PC-9 (cell line): ENCODE results near the gene TREX2. TPM values are rescaled to one million over a fixed set of nuclear protein-coding genes. Genes with fewer than 3 reads are reported as not detected.

Experiments used
- BruUV-seq: library from RNA; stranded (reverse); fragments of 400-500 nt; replicated peaks from 2 replicates; lab custom pipeline; 2021; lab: Mats Ljungman, UMichigan
- CTCF ChIA-PET: fragments of 300-600 bp; sonication (Branson Sonifier 250); formaldehyde crosslinking; loops from one replicate; lab custom pipeline; 2022; ENCODE audit warnings: antibody characterized with exemption; lab: Charles Lee
- POLR2A ChIA-PET: fragments of 300-600 bp; sonication (Branson Sonifier 250); formaldehyde crosslinking; loops from one replicate; lab custom pipeline; 2022; ENCODE audit warnings: antibody characterized with exemption; ENCODE audit not compliant: unreplicated experiment; lab: Charles Lee
- DNase-seq, 2 experiments: peaks; one replicate each; pipeline versions ENCODE4 v3.0.0 to v3.0.0-alpha.2; 2015 to 2022; ENCODE audit warnings: mixed read lengths in 1 of 2
- H2AFZ ChIP-seq: fragments of 200-600 bp; sonication (generic); 2 replicates; pipeline ENCODE4 v1.8.1; 2017; ENCODE audit warnings: antibody characterized with exemption
- H3F3A ChIP-seq: fragments of 200-600 bp; sonication (generic); 2 replicates; pipeline ENCODE4 v1.8.1; 2017; ENCODE audit warnings: antibody characterized with exemption, mild to moderate bottlenecking, low read depth; ENCODE audit not compliant: insufficient read depth
- H3K27ac ChIP-seq: fragments of 200-600 bp; sonication (generic); 2 replicates; pipeline ENCODE4 v1.6.1; 2016; ENCODE audit warnings: mixed run types
- H3K27me3 ChIP-seq: fragments of 200-600 bp; sonication (generic); 2 replicates; pipeline ENCODE4 v1.6.1; 2016; ENCODE audit warnings: low read depth, mixed run types; ENCODE audit not compliant: insufficient read depth
- H3K36me3 ChIP-seq: fragments of 200-600 bp; sonication (generic); 2 replicates; pipeline ENCODE4 v1.6.1; 2016; ENCODE audit warnings: low read depth, mixed run types
- H3K4me1 ChIP-seq: fragments of 200-600 bp; sonication (generic); replicated peaks from 2 replicates; pipeline ENCODE4 v1.6.1; 2016; ENCODE audit warnings: mixed run types; ENCODE audit not compliant: insufficient read depth
- H3K4me2 ChIP-seq: fragments of 200-600 bp; sonication (generic); 2 replicates; pipeline ENCODE4 v1.6.1; 2017; ENCODE audit warnings: mixed run types
- H3K4me3 ChIP-seq: fragments of 200-600 bp; sonication (generic); 2 replicates; pipeline ENCODE4 v1.6.1; 2016; ENCODE audit warnings: mixed run types
- H3K79me2 ChIP-seq: fragments of 200-600 bp; sonication (generic); 2 replicates; pipeline ENCODE4 v1.6.1; 2017; ENCODE audit warnings: low read depth, mixed run types
- H3K9me2 ChIP-seq: fragments of 200-600 bp; sonication (generic); 2 replicates; pipeline ENCODE4 v1.8.1; 2017; ENCODE audit warnings: mild to moderate bottlenecking; ENCODE audit not compliant: insufficient read depth
- H3K9me3 ChIP-seq: fragments of 200-600 bp; sonication (generic); 2 replicates; pipeline ENCODE4 v1.8.1; 2016; ENCODE audit warnings: low read depth; ENCODE audit not compliant: insufficient read depth
- H4K20me1 ChIP-seq: fragments of 200-600 bp; sonication (generic); 2 replicates; pipeline ENCODE4 v1.8.1; 2017; ENCODE audit not compliant: insufficient read depth
- CTCF ChIP-seq: fragments of 200-600 bp; sonication (generic); conservative IDR thresholded peaks from 2 replicates; pipeline ENCODE4 v1.6.1; 2017; ENCODE audit warnings: mixed run types, antibody characterized with exemption, mild to moderate bottlenecking, moderate library complexity
- EZH2 ChIP-seq: fragments of 200-600 bp; sonication (generic); IDR thresholded peaks from 2 replicates; pipeline ENCODE4 v1.8.0; 2017; ENCODE audit warnings: antibody characterized with exemption, low read depth
- intact Hi-C: fragments of 100-400 bp; cut with micrococcal nuclease; formaldehyde crosslinking; loops from one replicate; pipeline ENCODE4 v1.10.0; 2022; ENCODE audit not compliant: unreplicated experiment
- total RNA-seq: library from RNA; stranded (reverse); gene quantifications from 2 replicates; pipeline ENCODE4 v1.2.3, GENCODE V29; 2021

TREX2 gene
- total RNA-seq, 1 experiment from 2014 or later = 2.3 TPM

GRCh38 chrX:153430796-153431195 lies 15.1 kb downstream of the TREX2 start:
- no peaks in the 10 kb centered on the region for H3K79me2 ChIP-seq
- ChIA-PET CTCF (no interaction called here), POLR2A (no interaction called here)
- no peak for TF ChIP-seq CTCF
- TF ChIP-seq EZH2 = no peak
- no peaks in the 10 kb centered on the region for H3K9me2 ChIP-seq
- no peaks in the 10 kb centered on the region for H3K4me1 ChIP-seq
- no peaks in the 10 kb centered on the region for H4K20me1 ChIP-seq
- peaks cover 77% of the 10 kb centered on the region for H3K27me3 ChIP-seq
- no peak for DNase-seq
- no peaks in the 10 kb centered on the region for H3K9me3 ChIP-seq
- BruUV-seq = no TSS peak
- H3F3A ChIP-seq = no peaks in the 10 kb centered on the region
- H3K36me3 ChIP-seq = no peaks in the 10 kb centered on the region
- H2AFZ ChIP-seq = no peak overlapping the region
- no peak overlapping the region for H3K4me3 ChIP-seq
- H3K4me2 ChIP-seq = no peak overlapping the region
- H3K27ac ChIP-seq = no peak overlapping the region
- intact Hi-C loops = no loop called here

- Histone ChIP-seq H2AFZ (no peak overlapping the region), H4K20me1 (no peaks in the 10 kb centered on the region), H3F3A (no peaks in the 10 kb centered on the region), H3K9me3 (no peaks in the 10 kb centered on the region), H3K79me2 (no peaks in the 10 kb centered on the region), H3K4me1 (no peaks in the 10 kb centered on the region), H3K36me3 (no peaks in the 10 kb centered on the region), H3K9me2 (no peaks in the 10 kb centered on the region), H3K27me3 (peaks cover 73% of the 10 kb centered on the region), H3K4me3 (no peak overlapping the region), H3K27ac (no peak overlapping the region), H3K4me2 (no peak overlapping the region)
- no peak for DNase-seq
- BruUV-seq = no TSS peak
- CTCF ChIA-PET = no interaction called here
- POLR2A ChIA-PET = no interaction called here
- intact Hi-C loops = no loop called here
- no peak for TF ChIP-seq EZH2
Observed at GRCh38 chrX:153426204-153426603, 19.7 kb downstream of the TREX2 start.

GRCh38 chrX:153423652-153424051 lies 22.2 kb downstream of the TREX2 start:
- no peak for DNase-seq
- BruUV-seq = no TSS peak
- Histone ChIP-seq H3K9me2 (no peaks in the 10 kb centered on the region), H3K79me2 (no peaks in the 10 kb centered on the region), H3K4me3 (no peak overlapping the region), H4K20me1 (no peaks in the 10 kb centered on the region), H2AFZ (no peak overlapping the region), H3F3A (no peaks in the 10 kb centered on the region), H3K27ac (no peak overlapping the region), H3K9me3 (no peaks in the 10 kb centered on the region), H3K4me1 (no peaks in the 10 kb centered on the region), H3K27me3 (peaks cover 86% of the 10 kb centered on the region), H3K4me2 (no peak overlapping the region), H3K36me3 (no peaks in the 10 kb centered on the region)
- CTCF ChIA-PET = no interaction called here
- TF ChIP-seq EZH2 (no peak), CTCF (no peak)
- intact Hi-C loops = no loop called here
- POLR2A ChIA-PET = no interaction called here

GRCh38 chrX:153421856-153422255 lies 24.0 kb downstream of the TREX2 start:
- H3K4me3 ChIP-seq = no peak overlapping the region
- no peak overlapping the region for H3K4me2 ChIP-seq
- no peaks in the 10 kb centered on the region for H3K79me2 ChIP-seq
- H2AFZ ChIP-seq = no peak overlapping the region
- peaks cover 86% of the 10 kb centered on the region for H3K27me3 ChIP-seq
- TF ChIP-seq CTCF = no peak
- no peak for TF ChIP-seq EZH2
- no peaks in the 10 kb centered on the region for H3F3A ChIP-seq
- DNase-seq = no peak
- CTCF ChIA-PET = no interaction called here
- H3K27ac ChIP-seq = no peak overlapping the region
- intact Hi-C loops = no loop called here
- no peaks in the 10 kb centered on the region for H3K4me1 ChIP-seq
- no TSS peak for BruUV-seq
- H4K20me1 ChIP-seq = no peaks in the 10 kb centered on the region
- H3K36me3 ChIP-seq = no peaks in the 10 kb centered on the region
- POLR2A ChIA-PET = no interaction called here
- H3K9me2 ChIP-seq = no peaks in the 10 kb centered on the region
- no peaks in the 10 kb centered on the region for H3K9me3 ChIP-seq
